ENCODE results near the gene CRIP3. TPM values are rescaled to one million over a fixed set of nuclear protein-coding genes. Genes with fewer than 3 reads are reported as not detected.
"Not testable (repeated sequence)": the region's sequence is repeated elsewhere in the genome, so short reads cannot be mapped to it uniquely, and the experiment has no call there.

Gene CRIP3
- polyA plus RNA-seq, 3 donors, result 1.2 to 12.8 (median 1.6) TPM

- H2AFZ ChIP-seq (ENCODE audit: insufficient read depth, low read depth, low read length, poor library complexity, severe bottlenecking), result no peak overlapping the region
- 91% methylated on average over 2 of the region's 3 CpGs for WGBS (ENCODE audit: insufficient coverage)
- peaks cover 37 to 49% of the 10 kb centered on the region in 2 donors for H3K36me3 Mint-ChIP-seq
- no peaks in the 10 kb centered on the region for H3K27me3 ChIP-seq (ENCODE audit: control insufficient read depth in 2 of 2, insufficient read depth in 2 of 2, low read length in 2 of 2)
- no peaks in the 10 kb centered on the region for H3K79me2 ChIP-seq (ENCODE audit: insufficient read depth, low read length)
- H3K4me3 Mint-ChIP-seq, result no peak overlapping the region
- H3K27ac ChIP-seq (ENCODE audit: low read depth in 1 of 2, low read length in 2 of 2), result no peak overlapping the region
- intact Hi-C loops (cut with micrococcal nuclease), result no loop called here
- no peaks in the 10 kb centered on the region for H4K20me1 ChIP-seq (ENCODE audit: insufficient read depth, low read length)
- H3K27ac Mint-ChIP-seq, result no peak overlapping the region
- H3K4me2 ChIP-seq (replicated peaks; ENCODE audit: extremely low read depth, low read length, poor library complexity, severe bottlenecking), result no peak overlapping the region
- no peaks in the 10 kb centered on the region for H3K9me3 ChIP-seq (replicated peaks in 1 of 2; ENCODE audit: control insufficient read depth in 1 of 2, insufficient read depth in 1 of 2, low read length in 2 of 2)
- no peaks in the 10 kb centered on the region for H3K4me1 ChIP-seq (ENCODE audit: control insufficient read depth in 1 of 2, insufficient read depth in 2 of 2, low read length in 2 of 2)
- TF ChIP-seq CTCF (IDR thresholded peaks at IDR 0.05), result no peak
- no peaks in the 10 kb centered on the region for H3K4me1 Mint-ChIP-seq
- H3K36me3 ChIP-seq (replicated peaks in 1 of 2; ENCODE audit: control insufficient read depth in 1 of 2, insufficient read depth in 2 of 2, low read length in 2 of 2), result peaks cover 70 to 97% of the 10 kb centered on the region in 2 donors
- H3K27me3 Mint-ChIP-seq (ENCODE audit: low read depth in 3 of 3), result no peaks in the 10 kb centered on the region
- no peak for DNase-seq
- H3K9ac ChIP-seq (ENCODE audit: insufficient read depth, low read length, poor library complexity, severe bottlenecking), result no peak overlapping the region
- no peak overlapping the region for H3K4me3 ChIP-seq (replicated peaks in 1 of 3; ENCODE audit: low read depth in 2 of 3, low read length in 3 of 3)
- no peaks in the 10 kb centered on the region for H3K9me3 Mint-ChIP-seq
These were observed 38.8 kb upstream of the CRIP3 start for GRCh38 chr6:43347444-43347843.

- Histone ChIP-seq H4K20me1 (ENCODE audit: insufficient read depth, low read length) (no peaks in the 10 kb centered on the region), H3K9me3 (replicated peaks in 1 of 2; ENCODE audit: control insufficient read depth in 1 of 2, insufficient read depth in 1 of 2, low read length in 2 of 2) (no peaks in the 10 kb centered on the region), H3K4me1 (ENCODE audit: control insufficient read depth in 1 of 2, insufficient read depth in 2 of 2, low read length in 2 of 2) (no peaks in the 10 kb centered on the region), H3K4me2 (replicated peaks; ENCODE audit: extremely low read depth, low read length, poor library complexity, severe bottlenecking) (no peak overlapping the region), H3K79me2 (ENCODE audit: insufficient read depth, low read length) (no peaks in the 10 kb centered on the region), H3K4me3 (replicated peaks in 1 of 3; ENCODE audit: low read depth in 2 of 3, low read length in 3 of 3) (no peak overlapping the region), H3K36me3 (replicated peaks in 1 of 2; ENCODE audit: control insufficient read depth in 1 of 2, insufficient read depth in 2 of 2, low read length in 2 of 2) (peaks cover 71 to 97% of the 10 kb centered on the region in 2 donors), H3K27ac (ENCODE audit: low read depth in 1 of 2, low read length in 2 of 2) (no peak overlapping the region), H2AFZ (ENCODE audit: insufficient read depth, low read depth, low read length, poor library complexity, severe bottlenecking) (no peak overlapping the region), H3K27me3 (ENCODE audit: control insufficient read depth in 2 of 2, insufficient read depth in 2 of 2, low read length in 2 of 2) (no peaks in the 10 kb centered on the region), H3K9ac (ENCODE audit: insufficient read depth, low read length, poor library complexity, severe bottlenecking) (no peak overlapping the region)
- intact Hi-C loops (cut with micrococcal nuclease), result no loop called here
- H3K4me3 Mint-ChIP-seq, result no peak overlapping the region
- H3K4me1 Mint-ChIP-seq, result no peaks in the 10 kb centered on the region
- no peaks in the 10 kb centered on the region for H3K27me3 Mint-ChIP-seq (ENCODE audit: low read depth in 3 of 3)
- TF ChIP-seq CTCF (IDR thresholded peaks at IDR 0.05), result no peak
- no peaks in the 10 kb centered on the region for H3K9me3 Mint-ChIP-seq
- H3K27ac Mint-ChIP-seq, result no peak overlapping the region
- H3K36me3 Mint-ChIP-seq, result peaks cover 37 to 49% of the 10 kb centered on the region in 2 donors
- DNase-seq, result no peak
- WGBS (ENCODE audit: insufficient coverage), result 65% methylated on average over 3 of the region's 3 CpGs
These were observed 38.4 kb upstream of the CRIP3 start for GRCh38 chr6:43347021-43347420.

GRCh38 chr6:43346243-43346642 is 37.6 kb upstream of the CRIP3 start:
- H3K4me1 ChIP-seq (ENCODE audit: control insufficient read depth in 1 of 2, insufficient read depth in 2 of 2, low read length in 2 of 2); H3K4me3 ChIP-seq (replicated peaks in 1 of 3; ENCODE audit: low read depth in 2 of 3, low read length in 3 of 3); H3K27ac Mint-ChIP-seq; H3K27me3 Mint-ChIP-seq (ENCODE audit: low read depth in 3 of 3); H4K20me1 ChIP-seq (ENCODE audit: insufficient read depth, low read length); H3K9me3 Mint-ChIP-seq; H3K9me3 ChIP-seq (replicated peaks in 1 of 2; ENCODE audit: control insufficient read depth in 1 of 2, insufficient read depth in 1 of 2, low read length in 2 of 2); H2AFZ ChIP-seq (ENCODE audit: insufficient read depth, low read depth, low read length, poor library complexity, severe bottlenecking); H3K79me2 ChIP-seq (ENCODE audit: insufficient read depth, low read length); H3K4me2 ChIP-seq (replicated peaks; ENCODE audit: extremely low read depth, low read length, poor library complexity, severe bottlenecking); H3K4me1 Mint-ChIP-seq; H3K27ac ChIP-seq (ENCODE audit: low read depth in 1 of 2, low read length in 2 of 2); H3K9ac ChIP-seq (ENCODE audit: insufficient read depth, low read length, poor library complexity, severe bottlenecking); H3K27me3 ChIP-seq (ENCODE audit: control insufficient read depth in 2 of 2, insufficient read depth in 2 of 2, low read length in 2 of 2); H3K4me3 Mint-ChIP-seq; DNase-seq; intact Hi-C loops (cut with micrococcal nuclease): not testable (repeated sequence)
- peaks cover 74 to 97% of the 10 kb centered on the region in 2 donors for H3K36me3 ChIP-seq (replicated peaks in 1 of 2; ENCODE audit: control insufficient read depth in 1 of 2, insufficient read depth in 2 of 2, low read length in 2 of 2)
- 96% methylated on average over 5 of the region's 11 CpGs for WGBS (ENCODE audit: insufficient coverage)
- peaks cover 37 to 48% of the 10 kb centered on the region in 2 donors for H3K36me3 Mint-ChIP-seq

Data from CD14-positive monocyte (primary cell).